OCI-LY7 (cell line): ENCODE results near the gene QRFPR.

Experiments
- EZH2phosphoT487 ChIP-seq: fragments of 200-600 bp; sonication (generic); IDR thresholded peaks from 2 replicates; pipeline ENCODE4 v1.6.1; 2018; ENCODE audit warnings: low read depth, borderline replicate concordance, mild to moderate bottlenecking, mixed run types, antibody characterized with exemption, low read length, moderate library complexity, mixed read lengths
- TF ChIP-seq, protein P1 (sequence below): fragments of 200-600 bp; sonication (generic); conservative IDR thresholded peaks from 2 replicates; pipeline ENCODE4 v1.5.1; 2014; ENCODE audit warnings: mild to moderate bottlenecking, antibody characterized with exemption, low read length, moderate library complexity, mixed read lengths

DNA sequence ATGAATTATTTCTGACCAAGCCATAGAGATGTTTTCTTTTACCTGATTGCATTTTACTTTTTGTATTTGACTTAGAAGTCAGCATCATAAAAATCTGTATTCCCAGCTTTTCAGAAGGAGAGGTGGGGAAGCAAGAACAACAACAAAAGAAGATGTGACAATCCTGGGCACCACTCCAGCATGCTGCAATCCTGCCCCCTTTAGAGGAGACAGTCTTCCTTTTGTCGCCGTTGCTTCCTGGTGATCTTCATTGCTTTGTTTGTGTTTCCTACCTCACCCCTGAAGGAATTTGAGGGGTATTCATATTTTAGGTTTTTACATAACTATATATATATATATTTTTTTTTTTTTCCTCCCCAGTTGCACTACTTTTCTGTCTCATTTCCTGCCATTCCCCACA, 3.7 kb downstream of the QRFPR start:
- TF ChIP-seq, protein P1, sequence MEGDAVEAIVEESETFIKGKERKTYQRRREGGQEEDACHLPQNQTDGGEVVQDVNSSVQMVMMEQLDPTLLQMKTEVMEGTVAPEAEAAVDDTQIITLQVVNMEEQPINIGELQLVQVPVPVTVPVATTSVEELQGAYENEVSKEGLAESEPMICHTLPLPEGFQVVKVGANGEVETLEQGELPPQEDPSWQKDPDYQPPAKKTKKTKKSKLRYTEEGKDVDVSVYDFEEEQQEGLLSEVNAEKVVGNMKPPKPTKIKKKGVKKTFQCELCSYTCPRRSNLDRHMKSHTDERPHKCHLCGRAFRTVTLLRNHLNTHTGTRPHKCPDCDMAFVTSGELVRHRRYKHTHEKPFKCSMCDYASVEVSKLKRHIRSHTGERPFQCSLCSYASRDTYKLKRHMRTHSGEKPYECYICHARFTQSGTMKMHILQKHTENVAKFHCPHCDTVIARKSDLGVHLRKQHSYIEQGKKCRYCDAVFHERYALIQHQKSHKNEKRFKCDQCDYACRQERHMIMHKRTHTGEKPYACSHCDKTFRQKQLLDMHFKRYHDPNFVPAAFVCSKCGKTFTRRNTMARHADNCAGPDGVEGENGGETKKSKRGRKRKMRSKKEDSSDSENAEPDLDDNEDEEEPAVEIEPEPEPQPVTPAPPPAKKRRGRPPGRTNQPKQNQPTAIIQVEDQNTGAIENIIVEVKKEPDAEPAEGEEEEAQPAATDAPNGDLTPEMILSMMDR: no peak
- no peak for TF ChIP-seq EZH2phosphoT487
